H1 (cell line): Measurements from ENCODE around the gene S100A11. TPM values are rescaled to one million over a fixed set of nuclear protein-coding genes. Genes with fewer than 3 reads are reported as not detected.

Experiments
- CTCF ChIA-PET: fragments of 300-600 bp; sonication (Branson Sonifier 250); formaldehyde crosslinking; loops from one replicate; lab custom pipeline; 2021; ENCODE audit not compliant: partially characterized antibody; lab: Charles Lee
- POLR2A ChIA-PET: fragments of 300-600 bp; sonication (Branson Sonifier 250); formaldehyde crosslinking; loops from one replicate; lab custom pipeline; 2021; ENCODE audit warnings: inconsistent platforms; ENCODE audit not compliant: partially characterized antibody; lab: Charles Lee
- DNase-seq, 2 experiments: peaks; one replicate each; pipeline versions ENCODE4 v3.0.0 to v3.0.0-alpha.2; 2010 to 2022; ENCODE audit warnings: low spot score in 2 of 2, low read depth in 1 of 2, mixed read lengths in 1 of 2
- FAIRE-seq: peaks from 2 replicates; lab custom pipeline; 2011; peaks lifted over from hg19 to GRCh38; lab: Jason Lieb, UNC
- H2AFZ ChIP-seq: 2 replicates; pipeline ENCODE4 v1.8.1; 2012; ENCODE audit warnings: low read length, inconsistent platforms
- H2AK5ac ChIP-seq: 2 replicates; pipeline ENCODE4 v1.6.1; 2013; ENCODE audit warnings: low read depth, low read length
- H2BK120ac ChIP-seq: replicated peaks from 2 replicates; pipeline ENCODE3; 2013; ENCODE audit warnings: low read depth, low read length, inconsistent platforms
- H2BK12ac ChIP-seq: 2 replicates; pipeline ENCODE4 v1.6.1; 2013; ENCODE audit warnings: low read depth, low read length
- H2BK15ac ChIP-seq: 2 replicates; pipeline ENCODE4 v1.6.1; 2013; ENCODE audit warnings: low read length
- H2BK20ac ChIP-seq: 2 replicates; pipeline ENCODE4 v1.6.1; 2013; ENCODE audit warnings: low read length
- H2BK5ac ChIP-seq: 2 replicates; pipeline ENCODE4 v1.6.1; 2013; ENCODE audit warnings: low read depth, low read length
- H3K14ac ChIP-seq: 2 replicates; pipeline ENCODE4 v1.6.1; 2013; ENCODE audit warnings: inconsistent platforms; ENCODE audit not compliant: insufficient read length
- H3K18ac ChIP-seq: 2 replicates; pipeline ENCODE4 v1.6.1; 2013; ENCODE audit warnings: low read length; ENCODE audit errors: extremely low read depth
- H3K23ac ChIP-seq: 2 replicates; pipeline ENCODE4 v1.6.1; 2013; ENCODE audit warnings: inconsistent platforms; ENCODE audit not compliant: insufficient read length
- H3K23me2 ChIP-seq: 2 replicates; pipeline ENCODE4 v1.6.1; 2013; ENCODE audit warnings: low read depth, low read length
- H3K27ac ChIP-seq: 2 replicates; pipeline ENCODE4 v1.6.1; 2011; ENCODE audit warnings: low read depth, low read length, inconsistent platforms
- H3K27me3 ChIP-seq, 4 experiments: replicated peaks in 1 of 4; 1 replicate in 1 of 4; 2 replicates in 3 of 4; pipeline versions ENCODE4 v1.6.1 to v1.8.1; 2011 to 2013; ENCODE audit warnings: low read length in 3 of 4, mild to moderate bottlenecking in 3 of 4, inconsistent platforms in 2 of 4, mixed read lengths in 2 of 4, moderate library complexity in 1 of 4; ENCODE audit not compliant: control insufficient read depth in 3 of 4, insufficient read depth in 3 of 4; ENCODE audit errors: extremely low read depth in 1 of 4
- H3K36me3 ChIP-seq, 4 experiments: 2 replicates each; pipeline versions ENCODE4 v1.6.1 to v1.8.1; 2011 to 2013; ENCODE audit warnings: mild to moderate bottlenecking in 4 of 4, low read length in 3 of 4, moderate library complexity in 2 of 4, control low read depth in 1 of 4, inconsistent platforms in 1 of 4; ENCODE audit not compliant: insufficient read depth in 4 of 4, control insufficient read depth in 2 of 4
- H3K4ac ChIP-seq: replicated peaks from 2 replicates; pipeline ENCODE3; 2013; ENCODE audit warnings: low read length, low read depth, mixed read lengths, inconsistent platforms; ENCODE audit not compliant: insufficient read length
- H3K4me1 ChIP-seq, 4 experiments: replicated peaks in 1 of 4; 1 replicate in 1 of 4; 2 replicates in 3 of 4; pipeline versions ENCODE4 v1.6.1 to v1.8.1; 2011 to 2013; ENCODE audit warnings: low read length in 3 of 4, inconsistent platforms in 2 of 4, mixed read lengths in 1 of 4; ENCODE audit not compliant: insufficient read depth in 4 of 4, control insufficient read depth in 3 of 4
- H3K4me2 ChIP-seq, 2 experiments: 2 replicates each; pipeline versions ENCODE4 v1.6.1 to v1.8.1; 2011 to 2013; ENCODE audit warnings: low read depth in 2 of 2, low read length in 2 of 2, control low read depth in 1 of 2, inconsistent platforms in 1 of 2, mild to moderate bottlenecking in 1 of 2; ENCODE audit not compliant: insufficient read depth in 1 of 2
- H3K4me3 ChIP-seq, 4 experiments: fragments of 200-600, 300-600 bp in 1 of 4; sonication (generic), shearing (Covaris generic), sonication (Bioruptor Twin) in 1 of 4; 2 replicates each; pipeline versions ENCODE4 v1.5.1 to v1.8.1; 2011 to 2016; ENCODE audit warnings: low read length in 4 of 4, low read depth in 3 of 4, control low read depth in 2 of 4, inconsistent platforms in 2 of 4, mild to moderate bottlenecking in 2 of 4, mixed read lengths in 1 of 4, moderate library complexity in 1 of 4; ENCODE audit not compliant: insufficient read depth in 2 of 4; ENCODE audit errors: extremely low read depth in 1 of 4
- H3K56ac ChIP-seq: replicated peaks from 2 replicates; pipeline ENCODE3; 2013; ENCODE audit warnings: low read depth, mild to moderate bottlenecking, mixed read lengths, low read length, inconsistent platforms; ENCODE audit not compliant: insufficient read length
- H3K79me1 ChIP-seq: 2 replicates; pipeline ENCODE4 v1.6.1; 2013; ENCODE audit warnings: low read depth, low read length, control low read depth
- H3K79me2 ChIP-seq, 2 experiments: 2 replicates each; pipeline versions ENCODE4 v1.6.1 to v1.8.1; 2012 to 2013; ENCODE audit warnings: low read length in 2 of 2, mild to moderate bottlenecking in 2 of 2, inconsistent platforms in 1 of 2; ENCODE audit not compliant: insufficient read depth in 2 of 2, control insufficient read depth in 1 of 2
- H3K9ac ChIP-seq, 4 experiments: replicated peaks in 1 of 4; 1 replicate in 1 of 4; 2 replicates in 3 of 4; pipeline versions ENCODE4 v1.6.1 to v1.8.1; 2011 to 2013; ENCODE audit warnings: low read depth in 3 of 4, low read length in 3 of 4, control low read depth in 2 of 4, mild to moderate bottlenecking in 2 of 4, moderate library complexity in 2 of 4, inconsistent platforms in 1 of 4; ENCODE audit errors: extremely low read depth in 1 of 4
- H3K9me3 ChIP-seq, 2 experiments: 2 replicates each; pipeline versions ENCODE4 v1.6.1 to v1.8.1; 2012 to 2013; ENCODE audit warnings: mild to moderate bottlenecking in 2 of 2, moderate library complexity in 2 of 2, control low read depth in 1 of 2, inconsistent platforms in 1 of 2, low read depth in 1 of 2, low read length in 1 of 2, mixed read lengths in 1 of 2; ENCODE audit not compliant: insufficient read depth in 2 of 2
- H4K20me1 ChIP-seq, 2 experiments: replicated peaks in 1 of 2; 2 replicates each; pipeline versions ENCODE3 to v1.8.1; 2011 to 2013; ENCODE audit warnings: inconsistent platforms in 2 of 2, low read length in 2 of 2, mild to moderate bottlenecking in 1 of 2; ENCODE audit not compliant: insufficient read depth in 2 of 2, control insufficient read depth in 1 of 2
- H4K5ac ChIP-seq: 2 replicates; pipeline ENCODE4 v1.6.1; 2013; ENCODE audit warnings: low read length, low read depth, mixed read lengths, inconsistent platforms; ENCODE audit not compliant: insufficient read length
- H4K8ac ChIP-seq: 2 replicates; pipeline ENCODE4 v1.8.0; 2013; ENCODE audit warnings: mild to moderate bottlenecking, moderate library complexity, low read length, inconsistent platforms; ENCODE audit not compliant: insufficient read depth; ENCODE audit errors: extremely low read depth
- H4K91ac ChIP-seq: replicated peaks from 2 replicates; pipeline ENCODE3; 2013; ENCODE audit warnings: low read length, mixed read lengths, inconsistent platforms; ENCODE audit not compliant: insufficient read length
- BACH1 ChIP-seq: IDR thresholded peaks from 2 replicates; pipeline ENCODE4 v1.6.1; 2012; ENCODE audit warnings: low read length, improper control_type of control experiment
- BCL11A ChIP-seq, 2 experiments: IDR thresholded peaks; one replicate each; pipeline ENCODE4 v1.6.1; 2011; ENCODE audit warnings: low read depth in 2 of 2, low read length in 2 of 2, mild to moderate bottlenecking in 2 of 2
- BRCA1 ChIP-seq: IDR thresholded peaks from 2 replicates; pipeline ENCODE4 v1.6.1; 2012; ENCODE audit warnings: low read depth, low read length, improper control_type of control experiment
- CEBPB ChIP-seq: IDR thresholded peaks from 2 replicates; pipeline ENCODE4 v1.6.1; 2012; ENCODE audit warnings: low read depth, low read length
- CREB1 ChIP-seq: IDR thresholded peaks from 2 replicates; pipeline ENCODE4 v1.6.1; 2012; ENCODE audit warnings: inconsistent platforms
- HDAC2 ChIP-seq, 2 experiments: fragments of 300-600 bp in 1 of 2; sonication (generic) in 1 of 2; IDR thresholded peaks; 2 replicates each; pipeline ENCODE4 v1.6.1; 2011 to 2012; ENCODE audit warnings: low read depth in 2 of 2, low read length in 2 of 2, mild to moderate bottlenecking in 2 of 2, moderate library complexity in 2 of 2, borderline replicate concordance in 1 of 2, inconsistent platforms in 1 of 2
- JUND ChIP-seq: IDR thresholded peaks from 2 replicates; pipeline ENCODE4 v1.6.1; 2011; ENCODE audit warnings: mild to moderate bottlenecking, improper control_type of control experiment, low read length
- KDM1A ChIP-seq: fragments of 200-600, 300-600 bp; sonication (generic); IDR thresholded peaks from 2 replicates; pipeline ENCODE4 v1.7.1; 2016; ENCODE audit warnings: mild to moderate bottlenecking, low read length, borderline replicate concordance
- MAFK ChIP-seq: IDR thresholded peaks from 2 replicates; pipeline ENCODE4 v1.6.1; 2012; ENCODE audit warnings: low read depth, mild to moderate bottlenecking, improper control_type of control experiment, low read length
- SP1 ChIP-seq: IDR thresholded peaks from 2 replicates; pipeline ENCODE4 v1.6.1; 2011; ENCODE audit warnings: low read depth, low read length
- WGBS, 2 experiments: shearing (Covaris generic) in 1 of 2; methylation state at CpG; one replicate each; pipeline versions ENCODE4 v1.1.6 to v1.1.7; 2013 to 2015; ENCODE audit warnings: low lambda C conversion rate in 2 of 2, mixed read lengths in 2 of 2, inconsistent platforms in 1 of 2, low coverage in 1 of 2, missing lambda C conversion rate in 1 of 2; ENCODE audit not compliant: insufficient replicate concordance in 2 of 2, insufficient coverage in 1 of 2, insufficient read length in 1 of 2; ENCODE audit errors: extremely low coverage in 1 of 2, missing lambda C conversion rate in 1 of 2; 5-methylcytosine and 5-hydroxymethylcytosine counted together
- polyA plus RNA-seq, 7 experiments: library from polyadenylated mRNA; depleted of rRNA in 3 of 7; stranded (reverse) in 5 of 7; unstranded in 2 of 7; fragments of >200 nt in 5 of 7; fragments of 200-250 nt in 2 of 7; gene quantifications; 1 replicate in 5 of 7; 2 replicates in 1 of 7; 4 replicates in 1 of 7; pipeline versions ENCODE4 v1.2.1 to v1.2.3, GENCODE V29; 2011 to 2013; ENCODE audit warnings: missing spikeins in 2 of 7, mixed read lengths in 2 of 7
- total RNA-seq: library from RNA; stranded (reverse); fragmentation: NEBNext Ultra II Directional; extraction: Animal tissue kit (Norgen Biotek cat#: 25700); gene quantifications from 2 replicates; pipeline ENCODE4 v1.2.1, GENCODE V29; 2021

S100A11 gene
- total and polyA plus RNA-seq, 2 of the 8 experiments (the other 6 are each of a cell fraction or from before 2014, with no cell fraction given): 120 to 343 TPM

DNA sequence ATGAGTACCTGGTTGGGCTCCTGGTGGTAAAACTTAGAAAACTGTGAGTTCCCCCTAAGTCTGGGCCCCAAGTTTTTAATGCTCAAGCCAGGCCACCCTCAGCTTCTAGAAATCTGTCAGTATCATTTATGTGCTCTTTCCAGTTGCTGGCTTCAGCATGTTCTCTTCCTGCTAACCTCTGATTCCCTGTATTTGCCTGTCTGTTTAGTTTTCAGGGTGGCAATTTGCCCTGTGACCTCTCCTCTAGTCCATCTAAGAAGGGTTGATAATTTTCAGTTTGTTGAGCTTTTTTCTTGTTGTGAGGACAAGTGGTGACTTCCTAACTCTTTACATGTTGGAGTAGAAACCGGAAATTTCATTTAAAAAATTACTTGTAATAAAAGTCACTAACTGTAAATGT, 27.1 kb downstream of the S100A11 start:
- Histone ChIP-seq H4K91ac (no peak overlapping the region), H3K9ac (no peak overlapping the region), H4K5ac (no peak overlapping the region), H3K9me3 (no peaks in the 10 kb centered on the region), H2BK12ac (no peak overlapping the region), H3K79me2 (no peaks in the 10 kb centered on the region), H3K79me1 (no peaks in the 10 kb centered on the region), H2AK5ac (no peak overlapping the region), H3K4me3 (no peak overlapping the region), H3K27ac (no peak overlapping the region), H3K4ac (no peak overlapping the region), H2BK15ac (no peak overlapping the region), H2BK20ac (no peak overlapping the region), H3K36me3 (no peaks in the 10 kb centered on the region), H4K20me1 (no peaks in the 10 kb centered on the region), H3K18ac (no peak overlapping the region), H3K4me2 (no peak overlapping the region), H3K4me1 (peaks cover 0 to 3% (median 1%) of the 10 kb centered on the region in 4 experiments; a peak in 2 of 7 replicates), H2BK120ac (no peak overlapping the region), H2BK5ac (no peak overlapping the region), H3K23me2 (no peaks in the 10 kb centered on the region), H4K8ac (no peak overlapping the region), H3K56ac (no peak overlapping the region), H3K27me3 (no peaks in the 10 kb centered on the region), H3K14ac (no peak overlapping the region), H3K23ac (no peak overlapping the region), H2AFZ (no peak overlapping the region; the same call in 1 of the 2 replicates)
- ChIA-PET CTCF (interaction anchor here (2.0 to 8.2 kb wide), 3 partner anchors 8 to 75 kb away, joined by 13 to 106 read pairs (median 52); no protein-coding TSS in a partner anchor), POLR2A (no interaction called here)
- WGBS, 2 experiments: 91% methylated on average over 1 of the region's 1 CpG; no CpG with 5 or more reads in 1 of the 2 experiments
- FAIRE-seq: no peak
- TF ChIP-seq MAFK (no peak), KDM1A (no peak), HDAC2 (IDR thresholded peaks at IDR 0.05; ENCODE audit: borderline replicate concordance in 1 of 2, low read depth in 2 of 2, low read length in 2 of 2) (no peak), JUND (no peak), BACH1 (no peak), BCL11A (IDR thresholded peaks at IDR 0.05; ENCODE audit: low read depth in 2 of 2, low read length in 2 of 2) (no peak), CEBPB (no peak), CREB1 (no peak), BRCA1 (no peak), SP1 (no peak)
- no peak for DNase-seq
